Panc1 (cell line): Measurements from ENCODE around the gene VPS37B.

ENCODE experiments used
- POLR2AphosphoS5 ChIP-seq: IDR thresholded peaks from 2 replicates; pipeline ENCODE4 v1.6.1; 2012; ENCODE audit warnings: mild to moderate bottlenecking, low read depth, low read length, moderate library complexity
- TF ChIP-seq, protein P1 (sequence below): fragments of 450-650 bp; IDR thresholded peaks from 2 replicates; pipeline ENCODE4 v1.5.1; 2017; ENCODE audit warnings: mild to moderate bottlenecking

DNA sequence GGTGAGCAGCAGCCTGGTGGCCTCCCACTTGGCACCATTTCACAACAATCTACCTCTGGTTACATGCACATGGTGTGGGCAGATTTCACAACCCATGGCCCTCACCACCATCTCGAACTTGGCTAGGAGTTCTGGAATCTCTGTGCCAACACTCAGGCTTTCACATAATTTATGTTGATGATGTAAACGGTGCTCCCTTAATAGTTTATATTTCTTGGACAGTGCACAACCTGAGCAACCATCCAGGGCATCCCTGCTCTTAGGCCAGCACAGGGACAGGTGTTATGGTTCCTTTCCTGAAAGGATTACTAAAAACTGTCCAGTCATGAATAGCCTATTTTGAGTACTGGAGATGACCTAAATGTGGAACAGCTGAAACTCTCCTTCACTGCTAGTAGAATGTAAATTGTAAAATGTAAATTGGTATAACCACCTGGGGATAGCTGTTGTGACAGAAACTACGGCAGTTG is 41.7 kb upstream of the VPS37B start:
- TF ChIP-seq POLR2AphosphoS5: no peak
- TF ChIP-seq, protein P1, sequence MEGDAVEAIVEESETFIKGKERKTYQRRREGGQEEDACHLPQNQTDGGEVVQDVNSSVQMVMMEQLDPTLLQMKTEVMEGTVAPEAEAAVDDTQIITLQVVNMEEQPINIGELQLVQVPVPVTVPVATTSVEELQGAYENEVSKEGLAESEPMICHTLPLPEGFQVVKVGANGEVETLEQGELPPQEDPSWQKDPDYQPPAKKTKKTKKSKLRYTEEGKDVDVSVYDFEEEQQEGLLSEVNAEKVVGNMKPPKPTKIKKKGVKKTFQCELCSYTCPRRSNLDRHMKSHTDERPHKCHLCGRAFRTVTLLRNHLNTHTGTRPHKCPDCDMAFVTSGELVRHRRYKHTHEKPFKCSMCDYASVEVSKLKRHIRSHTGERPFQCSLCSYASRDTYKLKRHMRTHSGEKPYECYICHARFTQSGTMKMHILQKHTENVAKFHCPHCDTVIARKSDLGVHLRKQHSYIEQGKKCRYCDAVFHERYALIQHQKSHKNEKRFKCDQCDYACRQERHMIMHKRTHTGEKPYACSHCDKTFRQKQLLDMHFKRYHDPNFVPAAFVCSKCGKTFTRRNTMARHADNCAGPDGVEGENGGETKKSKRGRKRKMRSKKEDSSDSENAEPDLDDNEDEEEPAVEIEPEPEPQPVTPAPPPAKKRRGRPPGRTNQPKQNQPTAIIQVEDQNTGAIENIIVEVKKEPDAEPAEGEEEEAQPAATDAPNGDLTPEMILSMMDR: no peak
